Hepatocyte (in vitro differentiated cells): Measurements from ENCODE around the gene GUSB.

Source experiments
- EZH2 ChIP-seq: fragments of 200-600 bp; sonication (generic); IDR thresholded peaks from 2 replicates; pipeline ENCODE4 v1.6.1; 2016; ENCODE audit warnings: antibody characterized with exemption, mild to moderate bottlenecking, borderline replicate concordance
- EZH2phosphoT487 ChIP-seq: fragments of 200-600 bp; sonication (generic); IDR thresholded peaks from one replicate; pipeline ENCODE4 v1.6.1; 2018; ENCODE audit warnings: antibody characterized with exemption, mild to moderate bottlenecking, low read depth, moderate library complexity; ENCODE audit not compliant: unreplicated experiment, severe bottlenecking
- TF ChIP-seq, protein P1 (sequence below): fragments of 200-600 bp; sonication (generic); IDR thresholded peaks from 2 replicates; pipeline ENCODE4 v1.5.1; 2016; ENCODE audit warnings: antibody characterized with exemption, mild to moderate bottlenecking; ENCODE audit not compliant: poor library complexity

- TF ChIP-seq, protein P1, sequence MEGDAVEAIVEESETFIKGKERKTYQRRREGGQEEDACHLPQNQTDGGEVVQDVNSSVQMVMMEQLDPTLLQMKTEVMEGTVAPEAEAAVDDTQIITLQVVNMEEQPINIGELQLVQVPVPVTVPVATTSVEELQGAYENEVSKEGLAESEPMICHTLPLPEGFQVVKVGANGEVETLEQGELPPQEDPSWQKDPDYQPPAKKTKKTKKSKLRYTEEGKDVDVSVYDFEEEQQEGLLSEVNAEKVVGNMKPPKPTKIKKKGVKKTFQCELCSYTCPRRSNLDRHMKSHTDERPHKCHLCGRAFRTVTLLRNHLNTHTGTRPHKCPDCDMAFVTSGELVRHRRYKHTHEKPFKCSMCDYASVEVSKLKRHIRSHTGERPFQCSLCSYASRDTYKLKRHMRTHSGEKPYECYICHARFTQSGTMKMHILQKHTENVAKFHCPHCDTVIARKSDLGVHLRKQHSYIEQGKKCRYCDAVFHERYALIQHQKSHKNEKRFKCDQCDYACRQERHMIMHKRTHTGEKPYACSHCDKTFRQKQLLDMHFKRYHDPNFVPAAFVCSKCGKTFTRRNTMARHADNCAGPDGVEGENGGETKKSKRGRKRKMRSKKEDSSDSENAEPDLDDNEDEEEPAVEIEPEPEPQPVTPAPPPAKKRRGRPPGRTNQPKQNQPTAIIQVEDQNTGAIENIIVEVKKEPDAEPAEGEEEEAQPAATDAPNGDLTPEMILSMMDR: no peak
- TF ChIP-seq EZH2phosphoT487 (no peak), EZH2 (no peak)
These were observed 2.2 kb downstream of the GUSB start for GRCh38 chr7:65979583-65980477.
